Measurements from ENCODE around the gene SPACA4.

The SPACA4 gene

DNA sequence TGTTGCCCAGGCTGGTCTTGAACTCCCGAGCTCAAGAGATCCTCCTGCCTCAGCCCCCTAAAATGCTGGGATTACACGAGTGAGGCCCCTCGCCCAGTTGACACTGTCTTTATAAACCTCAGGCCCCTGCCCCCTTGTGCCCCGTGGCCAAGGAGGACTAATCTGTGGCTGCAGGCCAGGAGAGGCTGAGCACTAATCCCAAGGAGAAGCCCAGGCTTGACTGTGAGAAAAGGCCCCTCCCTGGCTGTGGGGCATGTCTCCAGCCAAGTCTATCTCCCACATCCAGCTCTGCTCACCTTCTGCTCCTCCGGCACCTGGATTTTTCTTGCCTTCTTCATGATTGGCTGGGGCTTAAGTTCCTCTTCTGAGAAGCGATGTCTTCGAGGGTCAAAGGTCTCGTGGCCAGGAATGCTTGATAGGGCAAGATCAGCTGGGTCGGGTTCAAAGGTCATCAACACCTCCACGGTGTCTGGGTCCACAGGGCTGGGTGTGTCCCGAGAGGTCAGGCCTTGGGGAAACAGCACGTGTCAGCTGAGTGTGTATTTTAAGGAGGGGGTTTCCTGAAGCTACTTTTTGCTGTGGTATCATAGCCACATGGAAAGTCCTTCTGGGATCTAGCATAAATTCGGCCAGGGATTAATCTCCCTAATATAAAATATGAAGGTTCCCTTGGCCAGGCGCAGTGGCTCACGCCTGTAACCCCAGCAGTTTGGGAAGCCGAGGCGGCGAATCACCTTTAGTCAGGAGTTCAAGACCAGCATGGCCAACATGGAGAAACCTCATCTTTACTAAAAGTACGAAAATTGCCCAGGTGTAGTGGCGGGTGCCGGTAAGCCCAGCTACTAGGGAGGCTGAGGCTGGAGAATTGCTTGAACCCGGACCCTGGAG is 26.9 kb downstream of the SPACA4 start:
- no peak for DNase-seq (ENCODE audit: low read depth in 1 of 2, low spot score in 1 of 2)

DNA sequence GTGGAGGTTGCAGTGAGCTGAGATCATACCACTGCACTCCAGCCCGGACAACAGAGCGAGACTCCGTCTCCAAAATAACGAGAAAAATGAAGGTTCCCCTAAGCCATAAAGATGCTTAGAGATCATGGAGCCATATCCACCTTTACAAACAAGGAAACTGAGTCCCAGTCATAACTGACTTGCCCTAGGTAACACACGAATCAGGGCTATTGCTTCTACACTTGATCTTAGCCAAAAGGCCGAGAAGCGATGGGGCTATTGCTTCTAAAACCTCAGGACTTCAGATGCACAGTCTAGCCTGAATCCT is 27.4 kb downstream of the SPACA4 start:
- DNase-seq (ENCODE audit: low read depth in 1 of 2, low spot score in 1 of 2): no peak

DNA sequence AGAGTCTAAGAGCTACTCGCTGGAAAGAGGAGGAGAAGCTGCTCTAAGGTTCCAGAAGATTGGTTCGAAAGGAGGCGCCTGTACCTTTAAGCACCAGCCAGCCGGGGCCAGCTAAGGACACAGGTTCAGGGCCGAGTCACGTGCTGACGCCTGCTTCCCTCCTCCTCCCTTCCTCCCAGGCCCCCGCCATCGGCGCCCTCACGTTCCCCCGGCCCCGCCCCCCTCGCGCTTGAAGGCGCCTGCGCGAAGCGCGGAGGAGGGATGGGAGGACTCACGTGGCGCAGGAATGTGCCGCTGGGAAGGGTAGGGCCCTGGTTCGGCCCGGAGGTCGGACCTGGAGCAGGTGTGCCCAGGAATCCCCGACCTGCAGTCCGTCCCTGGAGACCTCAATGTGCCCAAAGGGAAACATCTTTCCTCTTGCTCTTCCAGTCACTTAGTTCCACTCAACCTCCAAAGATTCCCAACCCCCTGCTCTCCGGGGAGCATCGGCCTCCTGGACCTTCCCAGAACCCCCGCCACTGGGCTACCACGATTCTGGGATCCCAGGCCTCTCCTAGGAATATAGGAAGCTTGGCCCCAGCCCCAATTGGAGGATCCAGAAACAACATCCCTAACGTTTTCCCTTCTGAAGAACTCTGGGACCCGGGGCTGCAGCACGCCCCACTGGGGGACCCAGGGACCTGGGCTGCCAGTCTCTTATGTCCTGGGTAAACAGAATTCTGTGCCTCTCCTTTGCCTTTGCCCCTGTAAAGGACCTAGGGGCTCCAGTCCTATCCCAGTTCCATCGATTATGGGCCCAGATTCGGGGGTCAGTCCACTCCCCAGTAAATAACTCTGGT is 28.1 kb downstream of the SPACA4 start:
- peak; percentile 82 to 93 for DNase-seq (ENCODE audit: low read depth in 1 of 2, low spot score in 1 of 2)

DNA sequence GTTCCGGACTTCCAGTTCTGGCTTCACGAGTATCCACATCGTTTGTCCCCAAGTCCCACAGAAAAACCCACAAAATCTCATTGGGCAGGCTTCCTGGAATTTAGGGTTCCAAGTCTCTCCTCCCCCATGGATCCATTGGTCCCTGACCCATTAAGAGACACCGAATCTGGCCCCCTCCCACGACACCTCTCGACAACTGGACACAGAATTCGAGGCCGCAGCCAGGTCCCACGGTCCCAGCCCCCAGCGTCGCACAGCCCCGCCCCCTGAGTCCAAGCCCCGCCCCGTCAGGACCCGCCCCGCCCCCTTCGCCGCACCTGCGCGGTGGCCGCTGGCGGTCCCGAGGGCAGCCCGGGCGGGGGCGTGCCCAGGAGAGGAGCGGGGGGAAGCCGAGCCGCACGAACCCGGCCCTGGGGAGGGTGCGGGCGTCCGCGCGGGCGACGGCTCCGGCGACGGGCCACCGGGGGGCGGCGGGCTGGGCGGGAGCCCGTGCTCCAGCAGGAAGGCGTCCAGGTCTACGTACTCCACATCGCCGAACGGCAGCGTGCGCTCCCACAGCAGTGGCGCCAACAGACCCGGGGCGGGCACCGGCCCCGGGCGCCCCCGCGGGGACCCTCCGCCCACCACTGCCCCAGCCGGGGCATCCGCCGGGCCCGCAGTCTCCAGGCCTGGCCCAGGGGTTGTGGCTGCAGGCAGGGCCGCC is 28.9 kb downstream of the SPACA4 start:
- peak; percentile 65 to 68 for DNase-seq (ENCODE audit: low read depth in 1 of 2, low spot score in 1 of 2)

DNA sequence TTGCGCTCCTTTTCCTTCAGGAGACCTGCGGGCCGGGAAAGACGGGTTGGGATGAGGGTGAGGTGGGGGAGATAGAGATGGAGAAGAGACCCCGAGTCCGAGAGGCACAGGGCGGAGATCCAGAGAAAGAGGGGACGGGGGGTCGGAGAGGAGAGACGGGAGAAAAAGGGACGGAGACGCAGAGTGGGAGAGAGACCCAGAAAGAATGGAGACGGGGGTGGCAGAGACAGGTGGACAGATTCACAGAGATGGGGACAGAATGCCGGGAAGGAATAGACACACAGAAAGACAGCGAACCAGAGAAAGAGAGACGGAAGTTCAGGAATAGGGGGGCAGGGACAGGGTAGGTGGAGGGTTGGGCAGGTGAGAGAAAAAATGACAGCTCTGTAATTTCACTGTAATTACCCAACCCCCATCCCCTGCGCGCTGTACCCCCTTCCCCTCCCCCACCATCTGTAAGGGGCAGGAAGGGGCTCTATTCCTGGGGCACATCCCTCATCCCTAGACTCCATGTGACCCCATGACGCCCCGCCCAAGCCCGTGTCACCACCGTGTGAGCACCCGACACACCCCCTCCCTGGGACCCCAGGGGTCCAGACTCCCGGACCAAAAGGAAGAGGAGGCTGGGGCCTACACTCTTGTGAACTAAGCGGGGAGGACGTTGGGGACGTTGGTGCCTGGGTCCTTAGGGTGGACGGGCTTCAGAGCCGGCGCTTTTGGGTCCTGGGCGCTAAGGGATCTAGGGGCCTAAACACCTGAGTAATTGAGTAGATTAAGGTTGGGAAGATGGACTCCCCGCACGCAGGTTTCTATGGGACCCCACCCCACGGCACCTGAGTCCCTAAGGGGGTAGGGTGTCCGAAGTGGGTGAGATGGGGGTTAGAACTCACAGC is 29.7 kb downstream of the SPACA4 start:
- no peak for DNase-seq (ENCODE audit: low read depth in 1 of 2, low spot score in 1 of 2)

DNA sequence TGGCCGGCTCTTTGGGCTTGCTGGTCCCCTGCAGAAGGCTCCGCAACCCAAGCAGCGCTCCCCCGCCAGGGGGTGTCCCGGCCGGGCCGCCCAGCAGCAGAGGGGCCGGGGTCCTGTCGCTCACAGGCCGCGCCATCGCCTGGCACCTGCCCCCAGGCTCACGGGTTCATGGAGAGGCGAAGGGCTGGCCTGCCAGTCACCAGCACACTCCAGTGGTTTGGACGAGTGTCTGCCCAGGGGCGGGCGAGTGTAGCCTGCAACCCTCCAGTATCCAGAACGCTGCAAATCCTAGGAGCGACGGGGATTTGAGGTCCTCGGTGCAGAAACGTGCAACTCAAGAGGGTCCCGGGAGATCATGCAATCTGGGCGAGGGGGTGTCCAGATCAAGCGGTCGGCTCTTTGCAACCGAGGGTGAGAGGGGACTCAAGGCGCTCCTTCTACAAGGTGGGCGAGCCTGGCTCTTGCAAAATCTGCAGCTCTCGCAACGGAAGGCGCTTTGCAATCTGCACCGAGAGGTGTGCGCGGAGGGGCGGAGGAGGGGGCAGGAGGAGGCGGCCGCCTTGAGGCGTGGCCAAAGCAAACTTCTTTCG is 30.4 kb downstream of the SPACA4 start, which contains the start of gene DBP:
DBP (minus strand) TSS at position 521 of the 590 bp plus-strand sequence; CDS start at position 136, 385 bp downstream.
- DNase-seq (ENCODE audit: low read depth in 1 of 2, low spot score in 1 of 2): no peak

DNA sequence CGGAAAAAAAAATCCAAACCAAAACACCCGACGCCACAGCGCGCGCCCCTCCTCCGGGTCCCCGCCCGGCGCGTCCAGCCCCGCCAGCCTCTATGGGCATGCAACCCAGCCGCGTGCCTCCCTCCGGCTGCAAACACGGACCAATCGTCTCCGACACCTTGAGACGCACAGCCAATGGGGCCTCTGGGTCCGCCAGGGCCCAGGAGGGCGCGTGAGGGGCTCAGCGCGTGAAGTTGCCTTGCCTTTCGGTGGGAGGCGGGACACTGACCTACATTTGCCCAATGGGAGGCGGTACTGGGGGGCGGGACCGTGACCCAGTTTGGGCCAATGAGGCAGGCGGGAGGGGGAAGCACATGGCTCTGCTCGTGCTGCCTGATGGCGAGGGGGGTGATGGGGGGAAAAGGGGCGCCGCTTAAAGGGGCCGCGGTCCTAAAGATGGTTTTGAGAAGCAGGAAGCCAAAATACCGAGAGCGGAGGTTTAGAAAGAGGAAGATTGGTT is 31.0 kb downstream of the SPACA4 start:
- DNase-seq (ENCODE audit: low read depth in 1 of 2, low spot score in 1 of 2): peak; percentile 94 to 99

DNA sequence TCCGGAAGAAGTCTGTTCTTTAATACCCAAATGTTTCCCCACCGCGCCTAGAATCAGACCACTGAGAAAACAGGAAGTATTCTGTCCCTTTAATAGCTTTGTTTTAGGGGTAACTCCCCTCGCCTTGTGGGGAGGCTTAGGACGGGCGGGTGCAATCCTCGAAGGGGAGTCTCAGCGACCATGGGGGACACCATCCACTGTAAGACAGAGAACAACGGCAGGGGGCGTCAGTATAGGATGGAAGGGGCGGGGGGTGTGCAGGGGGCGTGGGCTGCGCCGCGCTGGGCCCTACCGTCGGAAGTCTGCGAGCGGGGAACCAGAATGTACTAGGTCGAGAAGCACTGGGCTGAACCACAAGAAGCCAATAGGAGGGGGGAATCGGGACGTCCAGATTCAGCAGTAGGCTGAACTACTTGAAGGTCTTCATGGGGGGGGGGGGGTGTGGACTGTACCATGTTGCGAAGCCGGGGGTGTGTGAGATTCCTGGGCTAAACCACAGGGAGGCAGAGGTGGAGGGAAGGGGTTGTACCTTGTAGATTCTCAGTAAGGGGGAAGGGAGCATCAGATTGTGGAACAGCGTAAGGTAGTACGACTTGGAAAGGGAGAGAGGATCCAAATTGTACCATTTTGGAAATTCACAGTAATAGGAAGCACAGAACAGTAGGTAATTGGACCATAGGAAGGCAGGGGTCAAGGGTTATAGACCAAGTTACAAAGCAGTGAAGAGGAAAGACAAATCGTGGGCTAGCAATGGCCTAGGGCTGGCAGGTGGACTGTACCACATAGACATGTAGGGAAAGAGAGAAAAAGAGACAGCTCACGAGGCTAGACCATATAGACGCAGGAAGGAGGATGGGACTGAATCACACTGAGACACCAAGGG is 31.6 kb downstream of the SPACA4 start:
- DNase-seq (ENCODE audit: low read depth in 1 of 2, low spot score in 1 of 2): peak in 1 of 2 donors; percentile 78

DNA sequence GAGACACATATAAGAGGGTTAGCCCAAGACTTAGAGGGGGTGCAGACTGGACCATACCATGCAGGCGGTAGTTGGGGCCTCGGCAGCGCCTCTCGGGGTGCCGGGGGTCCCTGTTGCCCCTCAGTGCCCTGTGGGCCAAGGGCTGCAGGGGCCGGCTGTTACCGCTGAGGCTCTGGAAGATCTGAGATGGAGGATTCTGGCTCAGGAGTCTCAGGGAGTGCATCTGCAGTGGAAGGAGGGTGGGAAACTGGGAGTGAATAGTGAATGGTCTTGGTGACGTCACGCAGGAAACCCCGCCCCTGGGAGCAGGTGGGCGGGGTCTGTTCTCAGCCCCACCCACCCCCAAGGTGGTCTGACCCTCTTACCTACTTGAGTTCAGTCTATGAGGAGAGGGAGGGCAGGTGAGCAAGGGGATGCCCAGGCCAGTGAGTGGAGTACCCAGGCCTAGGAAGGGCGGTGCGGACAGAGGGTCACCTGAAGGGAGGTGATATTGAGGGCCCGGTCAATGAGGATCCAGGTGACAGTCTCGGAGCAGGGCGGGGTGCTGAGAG is 32.4 kb downstream of the SPACA4 start:
- no peak for DNase-seq (ENCODE audit: low read depth in 1 of 2, low spot score in 1 of 2)

DNA sequence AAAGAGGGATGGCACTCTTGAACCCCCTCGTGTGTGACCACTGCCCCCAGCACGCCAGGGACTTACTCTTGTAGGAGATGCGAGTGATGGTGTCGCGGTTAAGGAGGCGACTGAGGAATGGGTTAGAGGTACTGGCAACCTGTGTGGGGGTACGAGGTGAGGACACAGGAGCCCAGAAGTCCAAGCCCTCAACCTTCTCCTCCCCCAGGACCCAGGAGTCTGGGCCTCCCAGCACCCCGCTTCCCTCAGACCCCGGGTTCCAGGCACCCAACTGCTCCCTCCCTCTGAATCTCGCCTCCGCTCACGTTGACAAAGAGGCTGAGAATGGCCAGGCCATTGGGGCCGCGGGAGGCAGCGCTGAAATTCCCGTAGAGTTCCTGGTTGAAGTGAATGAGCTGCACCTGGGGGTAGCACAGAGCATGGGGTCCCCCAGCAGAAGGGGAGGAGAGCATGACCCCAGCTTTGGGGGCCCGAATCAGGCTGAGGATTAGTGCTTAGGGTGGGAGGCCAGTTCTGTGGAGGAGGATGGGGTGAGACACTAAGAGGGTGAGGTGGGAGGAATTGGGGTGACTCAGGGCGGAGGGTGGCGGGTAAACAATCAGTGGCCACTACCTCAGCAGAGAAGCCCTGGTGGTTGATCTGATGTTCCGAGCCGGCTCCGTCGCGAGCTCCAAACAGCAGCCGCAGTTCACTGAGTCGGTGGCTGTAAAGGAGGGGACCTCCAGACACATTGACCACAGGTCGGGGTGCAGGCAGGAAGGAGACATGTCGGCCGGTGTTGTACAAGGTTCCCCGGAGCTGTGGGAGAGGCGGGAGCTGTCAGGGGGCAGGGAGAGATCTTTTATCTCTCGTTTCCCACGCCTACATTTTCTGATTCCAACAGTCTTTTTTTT is 33.2 kb downstream of the SPACA4 start:
- no peak for DNase-seq (ENCODE audit: low read depth in 1 of 2, low spot score in 1 of 2)

DNA sequence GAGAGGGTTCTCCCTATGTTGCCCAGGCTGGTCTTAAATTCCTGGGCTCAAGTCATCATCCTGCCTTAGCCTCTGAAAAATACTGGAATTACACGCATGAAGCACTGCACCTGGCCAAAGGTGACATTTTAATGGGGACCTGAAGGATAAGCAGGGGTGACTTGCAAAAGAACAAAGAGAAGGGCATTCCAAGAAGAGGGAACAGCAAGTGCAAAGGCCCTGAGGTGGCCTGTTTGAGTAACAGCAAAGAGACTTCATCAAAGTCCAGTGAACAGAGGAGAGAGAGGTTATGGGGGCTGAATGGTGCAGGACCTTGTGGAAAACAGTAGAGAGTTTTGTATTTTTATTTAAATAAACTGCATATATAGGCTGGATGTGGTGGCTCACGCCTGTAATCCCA is 35.3 kb downstream of the SPACA4 start:
- no peak for DNase-seq (ENCODE audit: low read depth in 1 of 2, low spot score in 1 of 2)

DNA sequence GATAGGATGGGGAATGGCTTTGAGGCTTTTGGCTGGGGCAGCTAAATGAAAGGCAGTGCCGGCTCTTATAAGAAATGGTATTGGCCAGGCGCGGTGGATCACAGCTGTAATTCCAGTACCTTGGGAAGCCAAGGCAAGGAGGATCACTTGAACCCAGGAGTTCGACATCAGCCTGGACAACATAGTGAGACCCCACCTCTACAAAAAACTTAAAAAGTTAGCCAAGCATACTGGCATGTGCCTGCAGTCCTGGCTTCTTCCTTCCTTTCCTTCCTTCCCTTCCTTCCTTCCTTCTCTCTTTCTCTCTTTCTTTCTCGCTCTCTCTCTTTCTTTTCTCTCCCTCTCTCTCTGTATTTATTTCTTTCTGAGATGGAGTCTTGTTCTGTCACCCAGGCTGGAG is 36.3 kb downstream of the SPACA4 start:
- no peak for DNase-seq (ENCODE audit: low read depth in 1 of 2, low spot score in 1 of 2)

DNA sequence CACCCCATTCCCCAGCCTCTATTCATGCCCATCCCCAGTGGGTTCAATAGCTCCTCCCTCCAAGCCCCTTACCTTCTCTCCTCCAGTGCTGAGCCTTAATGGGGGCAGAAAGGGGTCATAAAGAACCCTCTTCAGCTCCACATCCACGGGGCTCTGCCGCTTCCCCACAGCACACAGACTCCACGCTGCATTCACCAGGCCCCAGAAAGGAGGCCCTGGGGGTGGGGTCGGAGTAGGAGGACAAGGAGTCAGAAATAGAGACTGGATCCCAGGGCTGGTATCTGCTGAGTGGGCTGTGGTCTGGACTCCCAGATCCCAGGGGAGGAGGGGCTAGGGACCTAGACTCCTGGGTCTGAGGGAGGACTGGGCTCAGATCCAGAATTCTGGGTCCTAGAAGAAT is 37.8 kb downstream of the SPACA4 start:
- DNase-seq (ENCODE audit: low read depth in 1 of 2, low spot score in 1 of 2): no peak

DNA sequence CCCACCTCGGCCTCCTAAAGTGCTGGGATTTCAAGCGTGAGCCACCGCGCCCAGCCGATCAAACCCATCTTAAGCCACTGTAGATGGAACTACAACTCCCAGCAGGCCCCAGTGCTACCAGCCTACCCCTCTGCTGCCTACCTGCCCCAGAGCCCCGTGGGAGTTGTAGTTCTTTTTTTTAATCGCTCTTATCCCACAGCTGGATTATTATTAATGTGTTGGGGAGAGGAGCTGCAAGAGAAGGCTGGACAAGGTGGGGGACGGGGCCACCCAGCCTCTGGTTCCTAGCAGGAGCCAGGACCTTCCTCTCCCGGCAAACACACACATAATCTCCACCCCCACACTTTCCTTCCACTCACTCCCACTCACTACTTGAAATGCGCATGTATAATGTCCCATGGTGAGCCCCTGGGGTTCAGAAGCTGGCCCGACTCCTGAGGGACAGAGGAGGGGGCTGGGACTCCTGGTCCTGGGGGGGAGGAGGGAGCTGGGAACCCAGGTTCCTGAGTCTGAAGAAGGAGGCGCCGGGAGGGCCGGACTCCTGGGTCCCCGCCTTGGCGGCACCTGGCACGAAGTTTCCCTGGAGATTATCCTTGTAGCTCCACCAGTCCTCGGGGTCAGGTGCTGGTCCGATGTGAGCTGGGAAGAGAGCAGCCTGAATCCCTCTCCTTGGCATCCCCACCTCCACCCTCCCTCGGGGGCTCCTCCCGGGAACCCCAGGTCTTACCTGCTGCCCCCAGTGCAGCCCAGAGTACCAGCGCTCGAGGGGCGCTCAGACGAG is 38.5 kb downstream of the SPACA4 start:
- peak; percentile 56 to 74 for DNase-seq (ENCODE audit: low read depth in 1 of 2, low spot score in 1 of 2)

DNA sequence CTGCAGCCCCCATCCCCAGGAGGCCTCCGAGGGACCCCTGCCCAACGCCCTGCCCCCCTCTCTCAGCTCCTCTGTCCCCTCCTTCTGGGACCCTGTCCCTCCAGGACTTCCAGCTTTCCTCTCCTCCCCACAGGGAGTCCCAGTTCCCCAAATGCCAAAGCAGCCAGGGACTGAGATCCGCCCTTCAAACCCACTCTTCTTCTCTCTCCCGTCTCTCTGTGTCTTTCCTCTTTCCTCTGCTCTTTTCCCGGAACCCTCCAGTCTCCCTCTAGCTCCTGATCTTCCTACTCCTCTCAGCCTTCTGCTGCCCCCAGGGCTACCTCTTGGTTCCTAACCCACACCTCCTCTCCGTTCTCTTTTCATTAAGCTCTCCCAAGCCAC is 39.1 kb downstream of the SPACA4 start:
- no peak for DNase-seq (ENCODE audit: low read depth in 1 of 2, low spot score in 1 of 2)

DNA sequence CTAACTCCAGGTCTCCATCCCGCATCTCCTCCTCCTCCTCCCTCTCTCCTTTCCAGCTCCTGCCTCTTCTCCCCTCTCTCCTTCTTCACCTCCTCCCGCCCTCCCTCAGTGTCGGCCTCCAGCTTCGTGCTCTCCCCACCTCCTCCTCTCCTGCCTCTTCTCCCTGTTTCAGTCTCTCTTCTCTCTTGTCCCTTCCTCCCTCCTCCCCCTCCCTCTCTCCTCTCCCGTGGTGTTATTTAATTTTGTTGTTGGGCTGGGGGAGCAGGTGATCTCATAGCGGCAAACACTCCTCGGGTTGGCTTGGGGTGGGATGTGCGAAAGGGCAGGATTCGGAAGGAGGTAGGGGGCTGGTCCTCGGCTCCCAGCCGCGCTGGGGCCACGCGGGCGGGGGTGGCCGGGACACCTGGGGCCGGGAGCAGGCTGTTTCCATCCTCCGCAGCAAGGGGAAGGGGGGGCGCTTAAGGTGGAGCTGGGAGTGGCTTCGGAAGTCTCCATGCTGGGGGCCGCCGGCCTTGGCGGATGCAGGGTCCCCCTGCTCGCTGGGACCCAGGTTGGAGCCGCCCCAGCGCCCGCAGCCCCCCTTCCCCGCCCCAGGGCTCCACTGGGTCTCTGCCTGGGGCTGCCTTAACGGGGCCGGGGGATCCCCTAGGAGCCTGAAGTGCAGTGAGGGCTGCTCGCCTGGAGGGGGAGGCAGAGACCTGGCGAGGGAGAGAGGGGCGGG is 39.6 kb downstream of the SPACA4 start, which contains the start of gene CA11:
CA11 (minus strand) TSS at position 187 of the 721 bp plus-strand sequence. CDS start 555 bp downstream, outside the sequence.
- DNase-seq (ENCODE audit: low read depth in 1 of 2, low spot score in 1 of 2): peak; percentile 84 to 85
